GM12878 (cell line): ENCODE results near the gene ARFGAP2. TPM values are rescaled to one million over a fixed set of nuclear protein-coding genes. Genes with fewer than 3 reads are reported as not detected.
"Not testable (repeated sequence)": the region's sequence is repeated elsewhere in the genome, so short reads cannot be mapped to it uniquely, and the experiment has no call there.

Experiments used
- ATAC-seq: fragments of 200-7000 bp; cut with Tn5 transposase; 3 replicates; pipeline ENCODE4 v1.9.1; 2020; ENCODE audit warnings: mild to moderate bottlenecking, moderate library complexity
- BruUV-seq: library from RNA; stranded (reverse); fragments of 400-500 nt; replicated peaks from 2 replicates; lab custom pipeline; 2021; lab: Mats Ljungman, UMichigan
- CTCF ChIA-PET: fragments of 300-600 bp; sonication (Branson Sonifier 250); formaldehyde crosslinking; extraction: SDS; loops from one replicate; lab custom pipeline; 2021; ENCODE audit warnings: inconsistent platforms; lab: Yijun Ruan, JAX
- POLR2A ChIA-PET: fragments of 350-600 bp; formaldehyde crosslinking; extraction: SDS; loops from one replicate; lab custom pipeline; 2021; ENCODE audit warnings: inconsistent platforms; lab: Charles Lee
- RAD21 ChIA-PET: fragments of 300-600 bp; sonication (Branson Sonifier 250); formaldehyde crosslinking; loops from one replicate; lab custom pipeline; 2023; ENCODE audit warnings: antibody characterized with exemption; ENCODE audit not compliant: unreplicated experiment; lab: Charles Lee
- SMC1A ChIA-PET: fragments of 300-600 bp; sonication (Branson Sonifier 250); formaldehyde crosslinking; loops from one replicate; lab custom pipeline; 2023; ENCODE audit not compliant: unreplicated experiment, uncharacterized antibody; lab: Charles Lee
- DNase-seq: peaks from one replicate; pipeline ENCODE4 v3.0.0-alpha.2; 2011; ENCODE audit warnings: low read depth, low spot score
- FAIRE-seq: peaks from 3 replicates; lab custom pipeline; 2011; peaks lifted over from hg19 to GRCh38; lab: Jason Lieb, UNC
- H2AFZ ChIP-seq: 2 replicates; pipeline ENCODE4 v1.6.0; 2011; ENCODE audit warnings: low read depth, low read length, control low read depth; ENCODE audit not compliant: control insufficient read depth
- H3K27ac ChIP-seq: 2 replicates; pipeline ENCODE4 v1.5.1; 2011; ENCODE audit warnings: control low read depth; ENCODE audit not compliant: control insufficient read depth, insufficient read depth
- H3K27me3 ChIP-seq, 2 experiments: replicated peaks in 1 of 2; 2 replicates each; pipeline versions ENCODE4 v1.6.0 to v1.6.1; 2011; ENCODE audit warnings: low read length in 1 of 2; ENCODE audit not compliant: control insufficient read depth in 2 of 2, insufficient read depth in 2 of 2
- H3K36me3 ChIP-seq, 2 experiments: 2 replicates each; pipeline ENCODE4 v1.5.1; 2011; ENCODE audit warnings: low read length in 1 of 2; ENCODE audit not compliant: control insufficient read depth in 2 of 2, insufficient read depth in 2 of 2
- H3K4me1 ChIP-seq: 2 replicates; pipeline ENCODE4 v1.6.1; 2011; ENCODE audit warnings: mild to moderate bottlenecking, low read length, moderate library complexity, mixed read lengths; ENCODE audit not compliant: control insufficient read depth, insufficient read depth
- H3K4me2 ChIP-seq: 2 replicates; pipeline ENCODE4 v1.6.0; 2011; ENCODE audit warnings: control low read depth; ENCODE audit not compliant: control insufficient read depth, insufficient read depth
- H3K4me3 ChIP-seq: fragments of 200-600 bp; sonication (generic); 2 replicates; pipeline ENCODE4 v1.5.1; 2016
- H3K79me2 ChIP-seq: 2 replicates; pipeline ENCODE4 v1.6.0; 2011; ENCODE audit warnings: low read length; ENCODE audit not compliant: control insufficient read depth, insufficient read depth
- H3K9ac ChIP-seq: 2 replicates; pipeline ENCODE4 v1.8.0; 2011; ENCODE audit warnings: low read length, control low read depth, mixed read lengths; ENCODE audit not compliant: control insufficient read depth, insufficient read depth
- H3K9me3 ChIP-seq: replicated peaks from 3 replicates; pipeline ENCODE4 v1.5.1; 2011; ENCODE audit warnings: mild to moderate bottlenecking, low read length; ENCODE audit not compliant: control insufficient read depth, insufficient read depth
- H4K20me1 ChIP-seq: 2 replicates; pipeline ENCODE4 v1.6.0; 2011; ENCODE audit not compliant: control insufficient read depth, insufficient read depth
- ASH2L ChIP-seq: fragments of 300-600, 200-600 bp; sonication (generic); IDR thresholded peaks from 2 replicates; pipeline ENCODE4 v1.6.1; 2017; ENCODE audit warnings: low read depth, mild to moderate bottlenecking, borderline replicate concordance
- BMI1 ChIP-seq: fragments of 450-650 bp; IDR thresholded peaks from 2 replicates; pipeline ENCODE4 v1.6.1; 2016; ENCODE audit warnings: mild to moderate bottlenecking, moderate library complexity, borderline replicate concordance
- CEBPB ChIP-seq, 2 experiments: fragments of 150-350 bp in 1 of 2; IDR thresholded peaks; 2 replicates each; pipeline ENCODE4 v1.6.1; 2012 to 2014; ENCODE audit warnings: low read depth in 2 of 2, low read length in 2 of 2, borderline replicate concordance in 1 of 2, inconsistent platforms in 1 of 2
- EGR1 ChIP-seq, 2 experiments: IDR thresholded peaks; 1 replicate in 1 of 2; 2 replicates in 1 of 2; pipeline ENCODE4 v1.6.1; 2011 to 2012; ENCODE audit warnings: low read depth in 2 of 2, low read length in 2 of 2, borderline replicate concordance in 1 of 2, mild to moderate bottlenecking in 1 of 2, moderate library complexity in 1 of 2
- IRF5 ChIP-seq: fragments of 450-650 bp; IDR thresholded peaks from 2 replicates; pipeline ENCODE4 v1.6.1; 2017; ENCODE audit warnings: borderline replicate concordance
- SP1 ChIP-seq: IDR thresholded peaks from one replicate; pipeline ENCODE4 v1.6.1; 2011; ENCODE audit warnings: low read depth, low read length
- SREBF1 ChIP-seq: IDR thresholded peaks from 2 replicates; pipeline ENCODE4 v1.6.1; 2012; ENCODE audit warnings: mild to moderate bottlenecking, low read length
- TBL1XR1 ChIP-seq: IDR thresholded peaks from 2 replicates; pipeline ENCODE4 v1.6.1; 2012; ENCODE audit warnings: low read depth, low read length, improper control_type of control experiment
- ZBED1 ChIP-seq: IDR thresholded peaks from 2 replicates; pipeline ENCODE4 v1.6.1; 2016; ENCODE audit warnings: borderline replicate concordance
- WGBS: methylation state at CpG from one replicate; pipeline ENCODE4 v1.1.6; 2016; ENCODE audit warnings: low lambda C conversion rate; ENCODE audit not compliant: insufficient replicate concordance, insufficient coverage; ENCODE audit errors: missing lambda C conversion rate; 5-methylcytosine and 5-hydroxymethylcytosine counted together
- in situ Hi-C: fragments of 300-500 bp; cut with MboI; formaldehyde crosslinking; loops from 9 replicates; pipeline ENCODE4 v1.14.3; 2018; ENCODE audit warnings: mixed read lengths
- intact Hi-C: fragments of 100-400 bp; cut with micrococcal nuclease; formaldehyde crosslinking; loops from one replicate; pipeline ENCODE4 v1.14.2; 2022; ENCODE audit not compliant: unreplicated experiment
- polyA plus RNA-seq, 11 experiments: library from polyadenylated mRNA; depleted of rRNA in 4 of 11; unstranded in 6 of 11; stranded (reverse) in 5 of 11; fragments of >200 nt; fragmentation: Nextera tagmentation in 4 of 11; fragmentation: Illumina TruSeq in 1 of 11; extraction: Ambion mirVana in 4 of 11; extraction: Trizol in 1 of 11; gene quantifications; 1 replicate in 1 of 11; 2 replicates in 10 of 11; pipeline versions ENCODE4 v1.2.1 to v1.2.3, GENCODE V29; 2011 to 2016; ENCODE audit warnings: inconsistent platforms in 2 of 11, missing spikeins in 2 of 11, low read depth in 1 of 11
- total RNA-seq, 4 experiments: library from RNA; depleted of rRNA in 3 of 4; stranded (reverse); fragments of >200 nt in 3 of 4; fragmentation: Illumina TruSeq in 1 of 4; extraction: Trizol in 1 of 4; gene quantifications; 2 replicates each; pipeline versions ENCODE4 v1.2.1 to v1.2.3, GENCODE V29; 2013 to 2021

ARFGAP2 gene
- total and polyA plus RNA-seq, 10 of the 15 experiments (the other 5 are each of a cell fraction or from before 2014, with no cell fraction given): 20.9 to 100 (median 75.5) TPM

GRCh38 chr11:47208628-47209027 is 31.9 kb upstream of the ARFGAP2 start:
- RAD21 ChIA-PET: no interaction called here
- TF ChIP-seq SP1 (no peak), TBL1XR1 (no peak), EGR1 (IDR thresholded peaks at IDR 0.05; ENCODE audit: borderline replicate concordance in 1 of 2, low read depth in 2 of 2, low read length in 2 of 2) (no peak), ZBED1 (no peak), ASH2L (no peak), BMI1 (no peak), IRF5 (no peak), SREBF1 (no peak), CEBPB (IDR thresholded peaks at IDR 0.05; ENCODE audit: borderline replicate concordance in 1 of 2, low read depth in 2 of 2, low read length in 2 of 2) (no peak)
- no peaks in the 10 kb centered on the region for H4K20me1 ChIP-seq
- intact Hi-C loops (no loop called here), in situ Hi-C loops (no loop called here)
- no peak overlapping the region for H3K27ac ChIP-seq
- no TSS peak for BruUV-seq
- SMC1A ChIA-PET: no interaction called here
- H3K36me3 ChIP-seq: no peaks in the 10 kb centered on the region
- no peak overlapping the region for H2AFZ ChIP-seq
- H3K4me1 ChIP-seq: no peaks in the 10 kb centered on the region
- H3K9me3 ChIP-seq: 0 out of 3 replicates have a peak, but pooled peaks cover 2% of the 10 kb centered on the region
- no peaks in the 10 kb centered on the region; a peak in 1 of 4 replicates for H3K27me3 ChIP-seq
- DNase-seq (no peak), ATAC-seq (no peak), FAIRE-seq (no peak)
- CTCF ChIA-PET: interaction anchor here (1.3 kb wide), 1 partner anchor 50 kb away, joined by 4 read pairs; no protein-coding TSS in a partner anchor
- no peak overlapping the region for H3K4me3 ChIP-seq
- WGBS: 98% methylated on average over 5 of the region's 5 CpGs
- no peak overlapping the region for H3K4me2 ChIP-seq
- no peaks in the 10 kb centered on the region for H3K79me2 ChIP-seq
- POLR2A ChIA-PET: no interaction called here
- no peak overlapping the region for H3K9ac ChIP-seq

- H3K4me2 ChIP-seq, FAIRE-seq, H2AFZ ChIP-seq, H3K4me1 ChIP-seq, ATAC-seq, DNase-seq, intact Hi-C loops, H3K36me3 ChIP-seq, H3K4me3 ChIP-seq, H3K9ac ChIP-seq, H4K20me1 ChIP-seq, H3K79me2 ChIP-seq, POLR2A ChIA-PET, H3K9me3 ChIP-seq, SMC1A ChIA-PET, H3K27ac ChIP-seq, BruUV-seq, in situ Hi-C loops, H3K27me3 ChIP-seq: not testable (repeated sequence)
- WGBS: 92% methylated on average over 12 of the region's 13 CpGs
- ChIA-PET RAD21 (interaction anchor here (1.0 kb wide), 1 partner anchor 819 kb away, joined by 3 read pairs; no protein-coding TSS in a partner anchor), CTCF (interaction anchor here (1.3 kb wide), 1 partner anchor 51 kb away, joined by 4 read pairs; no protein-coding TSS in a partner anchor)
These were observed 31.4 kb upstream of the ARFGAP2 start for GRCh38 chr11:47208008-47208552.
